Suppressor macrophage (primary cell): ENCODE results near the gene SH3GL1.
"Not testable (repeated sequence)": the region's sequence is repeated elsewhere in the genome, so short reads cannot be mapped to it uniquely, and the experiment has no call there.

Experiments used
- DNase-seq, 4 experiments: peaks; one replicate each; pipeline ENCODE4 v3.0.0-alpha.2; 2020 to 2022

SH3GL1 gene

GRCh38 chr19:4362831-4363545, 37.4 kb downstream of the SH3GL1 start:
- no peak for DNase-seq

GRCh38 chr19:4362101-4362828, 38.1 kb downstream of the SH3GL1 start:
- no peak for DNase-seq

DNA sequence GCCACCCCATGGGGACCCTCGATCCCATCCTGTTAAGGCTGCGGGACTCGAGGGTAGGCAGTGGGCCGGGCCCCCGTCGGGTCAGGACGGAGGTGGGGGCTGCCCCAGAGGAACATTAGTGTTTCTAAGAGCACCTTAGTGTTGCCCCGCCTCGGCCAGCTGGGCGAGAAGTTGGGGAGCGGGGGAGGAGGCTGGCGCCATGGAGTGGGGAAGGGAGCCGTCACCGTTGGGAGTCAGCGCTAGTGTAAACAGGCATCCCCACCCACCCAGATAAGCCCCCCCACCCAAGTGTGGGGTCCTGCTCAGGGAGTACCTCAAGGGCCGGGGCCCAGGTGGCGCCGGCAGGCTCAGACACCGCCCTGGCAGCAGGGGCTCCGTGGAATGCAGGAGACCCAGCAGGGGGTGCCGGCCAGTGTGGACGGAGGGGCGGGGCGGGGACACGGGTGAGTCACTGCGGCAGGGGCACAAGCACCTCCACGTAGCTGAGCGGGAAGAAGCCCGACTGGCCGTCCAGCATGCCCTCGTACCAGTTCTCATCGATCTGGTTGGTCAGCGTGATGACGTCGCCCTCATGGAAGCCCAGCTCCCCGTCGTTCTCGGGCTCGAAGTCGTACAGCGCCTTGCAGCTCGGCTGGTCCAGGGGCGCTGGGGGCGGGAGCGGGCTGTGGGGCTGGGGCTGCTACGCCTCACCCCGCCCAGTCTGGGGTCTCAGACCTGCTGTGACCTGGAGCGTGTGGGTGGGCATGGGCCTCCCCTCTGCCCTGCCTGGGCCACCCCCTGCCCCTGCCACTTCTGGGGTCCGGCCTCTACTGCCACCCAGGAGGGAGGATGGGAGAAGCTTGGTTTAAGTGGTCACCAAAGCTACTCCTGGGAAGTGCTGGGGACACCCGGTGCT, 38.9 kb downstream of the SH3GL1 start:
- no peak for DNase-seq

DNA sequence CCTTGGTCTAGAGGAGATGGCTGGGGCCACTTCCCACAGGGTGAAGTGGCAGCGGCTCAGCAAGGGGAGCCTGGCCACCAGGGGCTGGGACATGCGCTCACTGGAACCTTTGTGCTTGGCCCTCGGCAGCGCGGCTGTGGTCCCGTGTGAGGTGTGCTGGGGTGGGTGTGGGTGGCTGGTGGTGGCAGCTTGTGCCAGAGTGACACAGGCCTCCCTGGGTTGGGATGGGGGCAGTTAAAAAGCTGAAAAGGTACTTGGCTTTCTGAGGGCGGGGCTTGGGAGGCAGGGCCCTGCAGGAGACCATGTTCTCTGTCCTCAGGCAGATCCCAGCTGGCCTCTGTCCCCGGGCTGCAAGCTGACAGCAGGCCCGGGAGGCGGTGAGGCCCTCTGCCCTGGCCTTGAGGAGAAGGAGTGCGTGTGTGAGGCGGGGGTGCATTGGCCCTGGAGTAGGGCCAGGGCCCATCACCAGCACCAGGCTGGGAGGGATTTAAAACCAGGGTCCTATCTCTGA, 39.7 kb downstream of the SH3GL1 start:
- no peak for DNase-seq

DNA sequence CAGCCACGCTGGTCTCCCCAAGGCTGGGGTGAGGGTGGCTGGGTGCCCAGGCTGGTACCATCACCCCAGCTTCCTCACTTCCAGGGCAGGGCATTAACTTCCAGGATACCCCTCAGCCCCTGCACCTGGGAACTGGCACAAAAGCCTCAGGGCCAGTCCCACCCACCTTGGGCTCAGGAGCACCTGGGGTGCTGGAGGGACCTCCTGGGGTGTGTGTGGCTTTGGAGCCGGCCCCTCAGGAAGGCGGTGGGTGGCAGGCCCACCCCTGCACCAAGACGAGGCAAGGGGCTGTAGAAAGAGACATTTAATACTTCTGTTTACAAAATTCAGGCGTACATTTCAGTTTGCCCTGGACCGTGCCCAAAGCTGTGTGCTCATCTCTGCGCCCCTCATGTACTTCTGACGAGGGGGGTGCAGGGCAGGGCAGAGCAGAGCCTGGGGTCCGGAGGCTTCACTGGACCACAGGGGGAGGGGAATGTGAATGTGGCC, 40.2 kb downstream of the SH3GL1 start:
- no peak for DNase-seq

DNA sequence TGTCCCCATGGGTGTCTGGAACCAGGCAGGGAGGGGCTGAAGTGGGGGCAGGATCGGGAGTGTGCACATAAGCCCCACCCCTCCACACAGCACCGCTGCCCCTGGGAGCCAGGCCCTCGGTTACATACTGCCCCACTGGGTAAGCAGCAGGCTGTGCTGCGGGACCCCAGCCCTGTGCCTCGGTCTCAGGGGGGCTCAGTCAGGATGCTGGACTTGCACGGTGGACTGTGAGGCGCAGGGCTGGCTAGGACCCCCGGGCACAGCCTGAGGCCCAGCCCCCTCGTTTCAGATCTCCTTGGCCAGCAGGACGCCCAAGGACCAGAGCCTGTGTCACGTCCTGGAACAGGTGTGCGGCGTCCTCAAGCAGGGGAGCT, 40.7 kb downstream of the SH3GL1 start:
- no peak for DNase-seq

- DNase-seq, result no peak
These were observed 41.4 kb downstream of the SH3GL1 start for GRCh38 chr19:4358709-4359626.

- DNase-seq, result no peak
These were observed 42.4 kb downstream of the SH3GL1 start for GRCh38 chr19:4357921-4358326.

GRCh38 chr19:4357095-4357797, 43.1 kb downstream of the SH3GL1 start:
- DNase-seq, result no peak

GRCh38 chr19:4354897-4355296, 45.5 kb downstream of the SH3GL1 start:
- DNase-seq, result no peak

DNA sequence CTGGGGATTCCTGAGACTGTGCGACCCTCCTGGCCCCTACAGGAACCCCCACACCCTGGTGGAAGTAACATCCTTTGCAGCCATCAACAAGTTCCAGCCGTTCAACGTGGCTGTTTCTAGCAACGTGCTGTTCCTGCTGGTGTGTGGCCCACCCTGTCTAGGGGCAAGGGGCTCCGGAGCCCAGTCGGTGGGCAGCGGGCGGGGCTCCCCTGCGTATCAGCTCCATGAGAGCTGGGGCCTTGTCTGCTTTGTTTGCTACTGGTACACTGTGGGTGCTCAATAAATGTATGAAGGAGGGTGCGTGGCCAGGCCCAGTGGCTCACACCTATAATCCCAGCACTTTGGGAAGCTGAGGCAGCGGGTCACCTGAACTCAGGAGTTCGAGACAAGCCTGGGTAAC, 46.1 kb downstream of the SH3GL1 start:
- DNase-seq, result no peak

- DNase-seq, result peak; percentile 64 to 80 (median 72)
These were observed 47.6 kb downstream of the SH3GL1 start for GRCh38 chr19:4352701-4353121.

GRCh38 chr19:4350726-4351125, 49.6 kb downstream of the SH3GL1 start:
- no peak for DNase-seq

DNA sequence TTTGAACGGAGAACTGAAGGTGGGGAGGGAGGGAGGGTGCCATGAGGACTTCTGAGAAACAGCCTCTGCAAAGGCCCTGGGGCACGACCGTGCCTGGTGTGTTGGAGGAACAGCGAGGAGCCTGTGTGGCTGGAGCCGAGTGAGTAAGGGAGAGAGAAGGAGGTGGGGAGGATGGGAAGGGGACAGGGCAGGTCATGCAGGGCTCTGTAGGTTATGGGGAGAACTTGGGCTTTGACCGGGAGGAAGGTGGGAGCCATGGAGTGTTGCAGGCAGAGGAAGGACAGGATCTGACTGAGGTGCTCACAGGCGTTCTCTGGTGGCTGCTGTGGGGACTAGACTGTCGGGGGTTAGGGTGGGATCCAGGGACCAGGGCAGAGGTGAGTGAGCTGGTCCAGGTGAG, 50.2 kb downstream of the SH3GL1 start:
- no peak for DNase-seq

GRCh38 chr19:4349225-4349624, 51.1 kb downstream of the SH3GL1 start:
- DNase-seq, result not testable (repeated sequence)

DNA sequence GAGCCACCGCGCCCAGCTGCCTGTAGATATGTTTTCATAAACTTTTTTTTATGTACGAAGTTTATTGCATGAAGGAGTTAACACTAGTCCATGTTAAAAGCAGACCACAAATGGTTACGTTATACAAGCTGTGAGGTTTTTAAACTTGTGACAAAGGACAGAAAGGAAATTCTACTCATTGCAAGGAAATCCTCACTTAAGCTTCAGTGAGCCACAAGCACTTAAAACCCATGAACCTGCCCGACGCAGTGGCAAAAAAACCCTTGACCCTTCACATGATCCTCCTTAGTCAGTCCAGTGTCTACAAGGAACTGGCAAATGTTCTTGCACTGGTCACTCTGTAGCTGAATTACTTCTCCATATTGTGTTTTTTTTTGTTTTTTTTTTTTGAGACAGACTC, 52.8 kb downstream of the SH3GL1 start:
- peak; percentile 78 to 88 (median 87) for DNase-seq

GRCh38 chr19:4346020-4346383, 54.3 kb downstream of the SH3GL1 start:
- DNase-seq, result no peak

DNA sequence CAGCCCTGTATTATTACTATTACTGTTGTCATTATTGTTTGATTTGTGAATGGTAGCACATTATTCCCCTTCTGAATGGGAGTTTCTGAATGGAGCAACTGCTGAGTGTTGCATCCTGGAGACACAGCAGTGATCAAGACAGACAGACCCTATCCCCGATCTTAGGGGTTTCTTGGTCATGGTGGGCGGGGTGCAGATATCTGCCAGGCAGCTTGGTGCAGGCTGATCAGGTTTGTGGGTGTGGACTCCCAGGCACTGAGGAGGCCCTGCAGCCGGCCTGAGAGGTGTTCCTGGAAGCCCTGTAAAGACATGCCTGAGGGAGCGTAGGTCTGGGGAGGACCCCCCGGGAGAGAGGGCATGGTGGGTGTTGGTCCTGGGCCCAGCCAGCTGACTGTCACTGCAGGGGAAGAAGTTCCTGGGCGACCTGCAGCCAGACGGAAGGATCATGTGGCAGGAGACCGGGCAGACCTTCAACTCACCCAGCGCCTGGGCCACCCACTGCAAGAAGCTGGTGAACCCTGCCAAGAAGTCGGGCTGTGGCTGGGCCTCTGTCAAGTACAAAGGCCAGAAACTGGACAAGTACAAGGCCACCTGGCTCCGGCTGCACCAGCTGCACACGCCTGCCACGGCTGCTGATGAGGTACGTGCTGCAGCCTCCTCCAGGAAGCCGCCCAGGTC, 54.9 kb downstream of the SH3GL1 start:
- DNase-seq, result no peak

DNA sequence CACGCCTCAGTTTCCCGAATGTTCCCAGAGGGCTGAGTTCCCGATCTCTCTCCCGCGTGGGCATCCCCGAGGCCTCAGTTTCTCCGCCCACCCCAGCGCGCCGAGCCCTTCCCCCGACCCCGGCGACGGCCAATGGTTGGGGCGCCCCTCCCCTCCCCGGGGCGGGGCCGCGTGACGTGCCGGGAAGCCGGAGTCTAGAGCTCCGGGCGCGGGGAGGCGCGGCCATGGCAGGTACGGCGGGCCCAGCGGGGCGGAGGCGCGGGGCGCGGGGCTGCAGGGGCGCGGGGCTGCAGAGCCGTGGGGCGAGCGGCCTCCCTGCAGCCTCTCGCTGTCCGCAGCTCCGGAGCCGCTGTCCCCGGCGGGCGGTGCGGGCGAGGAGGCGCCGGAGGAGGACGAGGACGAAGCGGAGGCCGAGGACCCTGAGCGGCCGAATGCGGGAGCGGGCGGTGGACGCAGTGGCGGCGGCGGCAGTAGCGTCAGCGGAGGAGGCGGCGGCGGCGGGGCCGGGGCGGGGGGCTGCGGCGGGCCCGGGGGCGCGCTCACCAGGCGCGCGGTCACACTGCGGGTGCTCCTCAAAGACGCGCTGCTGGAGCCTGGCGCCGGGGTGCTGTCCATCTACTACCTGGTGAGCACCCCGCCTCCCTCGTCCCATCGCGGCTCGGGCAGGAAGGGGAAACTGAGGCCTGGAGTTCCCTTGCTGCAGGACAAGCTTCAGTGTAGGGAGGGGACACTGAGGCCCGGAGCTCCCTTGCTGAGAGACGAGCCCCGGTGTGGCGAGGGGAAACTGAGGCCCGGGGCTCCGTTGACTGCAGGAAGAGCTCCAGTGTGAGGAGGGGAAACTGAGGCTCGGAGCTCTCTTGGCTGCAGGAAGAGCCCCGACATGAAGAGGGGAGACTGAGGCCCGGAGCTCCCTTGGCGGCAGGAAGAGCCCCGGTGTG, 56.7 kb downstream of the SH3GL1 start, which contains the start of gene MPND:
Gene MPND, plus strand, starts transcription at position 193 of the 938 bp plus-strand sequence. Its CDS starts 32 bp downstream, at position 225.
- DNase-seq, result peak; percentile 89 to 97 (median 92)
